HG03025 (cell line): ENCODE measurements around the gene TSC2.
"Not testable (repeated sequence)": the region's sequence is repeated elsewhere in the genome, so short reads cannot be mapped to it uniquely, and the experiment has no call there.

ENCODE experiments used
- ATAC-seq: cut with Tn5 transposase; IDR thresholded peaks from one replicate; pipeline ENCODE4 v1.9.1; 2021; ENCODE audit warnings: mild to moderate bottlenecking, moderate library complexity; ENCODE audit not compliant: unreplicated experiment, low FRiP score

Gene TSC2

DNA sequence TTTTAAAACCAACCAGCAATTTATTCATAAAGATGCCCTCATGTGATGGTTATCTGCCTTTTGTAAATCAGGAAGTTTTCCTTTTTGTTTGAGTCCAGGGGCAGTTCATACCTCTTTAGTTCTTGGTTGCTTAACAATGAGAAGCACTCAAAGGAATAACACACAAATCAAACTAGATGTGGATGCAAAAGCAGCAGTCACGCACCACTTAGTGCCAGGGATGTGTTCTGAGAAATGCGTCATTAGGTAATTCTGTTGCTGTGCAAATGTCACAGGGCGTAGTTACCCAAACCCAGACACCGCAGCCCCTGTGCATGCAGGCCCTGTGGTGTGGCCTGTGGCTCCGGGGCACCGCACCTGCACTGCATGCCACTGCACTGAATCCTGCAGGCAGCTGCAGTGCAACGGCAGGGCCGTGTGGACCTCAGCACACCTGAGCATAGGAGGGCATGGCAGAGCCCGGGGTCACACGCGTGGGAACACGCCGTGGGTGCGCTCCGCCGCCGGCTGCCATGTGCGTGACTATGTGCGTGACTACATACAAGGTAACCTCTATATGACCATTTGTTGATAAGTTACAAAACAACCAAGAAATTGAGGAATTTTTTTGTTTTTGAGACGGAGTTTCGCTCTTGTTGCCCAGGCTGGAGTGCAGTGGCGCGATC lies 48.3 kb downstream of the TSC2 start:
- ATAC-seq = no peak

DNA sequence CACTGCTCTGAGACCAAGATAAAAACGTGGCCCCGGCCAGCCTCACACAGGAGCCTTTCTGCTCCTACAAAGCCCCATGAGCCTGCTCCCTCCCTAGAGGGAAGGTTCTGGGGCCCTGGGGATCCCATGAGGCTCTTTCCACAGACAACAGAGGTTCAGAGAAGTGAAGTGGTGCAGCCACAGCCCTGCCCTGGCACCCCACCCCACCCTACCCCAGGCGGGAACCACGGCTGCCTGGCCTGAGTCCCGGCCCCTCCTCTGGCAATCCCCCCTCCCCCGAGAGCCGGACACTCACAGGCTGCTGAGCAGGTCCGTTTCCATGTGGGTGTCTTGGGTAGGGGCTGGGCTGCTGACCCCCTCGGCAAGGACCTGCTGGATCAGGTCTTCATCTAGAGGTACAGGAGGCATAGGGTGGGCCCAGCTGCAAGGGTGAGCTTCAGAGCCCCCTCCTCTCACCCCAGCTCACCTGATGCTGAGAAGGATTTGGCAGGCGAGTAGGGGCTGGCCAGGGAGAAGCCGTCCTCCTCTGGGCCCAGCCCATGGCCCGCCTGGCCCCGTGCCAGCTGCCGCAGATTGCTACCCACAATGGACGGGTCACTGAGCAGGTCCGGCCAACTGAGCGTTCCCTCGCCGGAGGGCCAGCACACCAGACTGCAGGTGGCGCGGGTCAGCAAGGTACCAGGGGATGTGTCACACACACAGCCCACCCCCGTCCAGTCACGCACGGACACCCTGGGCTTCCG lies 49.2 kb downstream of the TSC2 start:
- no peak for ATAC-seq

DNA sequence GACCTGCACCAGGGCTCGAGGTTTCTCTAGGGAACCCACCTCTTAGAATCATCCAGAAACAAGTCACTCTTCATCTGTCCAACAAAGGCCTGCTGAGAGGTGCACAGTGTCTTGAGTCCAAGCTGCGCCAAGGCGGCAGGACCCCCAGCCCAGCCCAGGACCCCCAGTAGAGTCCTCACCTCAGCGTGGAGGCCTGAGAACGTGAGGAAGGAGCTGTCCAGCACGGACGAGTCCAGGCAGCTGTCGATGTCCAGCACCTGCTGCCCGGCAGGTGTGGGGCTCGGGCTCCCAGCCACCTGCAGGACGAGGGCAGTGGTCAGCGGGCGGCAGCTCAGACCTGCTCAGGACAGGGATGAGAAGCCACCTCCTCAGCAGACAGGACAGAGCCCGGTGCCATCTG lies 49.9 kb downstream of the TSC2 start:
- ATAC-seq = not testable (repeated sequence)

DNA sequence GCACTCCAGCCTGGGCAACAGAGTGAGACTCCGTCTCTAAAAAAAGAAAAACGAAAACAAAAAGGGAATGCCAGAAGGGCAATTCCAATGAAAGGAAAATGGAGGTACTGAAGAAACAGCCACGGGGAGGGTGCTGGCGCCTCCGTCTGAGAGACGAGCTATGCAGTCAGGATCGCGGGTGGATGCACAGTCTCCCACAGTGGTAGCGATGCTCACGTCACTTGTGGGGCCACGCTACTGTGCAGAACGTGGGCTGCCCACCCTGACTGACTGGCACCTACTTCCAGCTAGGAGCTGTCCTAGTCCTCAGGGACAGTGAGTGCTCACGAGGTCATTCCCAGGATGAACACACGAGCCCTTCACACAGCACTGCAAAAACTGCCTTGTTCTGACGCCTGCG lies 53.8 kb downstream of the TSC2 start:
- not testable (repeated sequence) for ATAC-seq

DNA sequence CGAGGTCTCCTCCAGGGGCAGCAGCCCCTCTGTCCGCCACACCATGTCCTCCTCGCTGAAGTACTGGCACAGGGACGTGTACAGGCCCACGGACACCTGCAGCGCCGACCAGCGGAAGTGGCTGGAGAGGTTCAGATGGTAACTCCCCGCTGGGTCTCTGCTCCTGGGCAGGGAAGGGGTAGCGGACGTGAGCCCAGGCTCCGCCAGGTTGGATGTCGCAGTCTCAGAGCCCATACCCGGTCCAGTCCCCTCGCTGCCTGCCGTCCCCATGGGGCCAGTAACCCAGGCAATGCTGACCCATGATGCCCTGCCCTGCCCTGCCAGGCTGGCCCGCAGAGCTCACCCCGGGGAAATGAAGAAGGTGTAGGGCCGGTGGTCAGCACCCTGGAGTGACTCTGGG lies 54.7 kb downstream of the TSC2 start:
- no peak for ATAC-seq

DNA sequence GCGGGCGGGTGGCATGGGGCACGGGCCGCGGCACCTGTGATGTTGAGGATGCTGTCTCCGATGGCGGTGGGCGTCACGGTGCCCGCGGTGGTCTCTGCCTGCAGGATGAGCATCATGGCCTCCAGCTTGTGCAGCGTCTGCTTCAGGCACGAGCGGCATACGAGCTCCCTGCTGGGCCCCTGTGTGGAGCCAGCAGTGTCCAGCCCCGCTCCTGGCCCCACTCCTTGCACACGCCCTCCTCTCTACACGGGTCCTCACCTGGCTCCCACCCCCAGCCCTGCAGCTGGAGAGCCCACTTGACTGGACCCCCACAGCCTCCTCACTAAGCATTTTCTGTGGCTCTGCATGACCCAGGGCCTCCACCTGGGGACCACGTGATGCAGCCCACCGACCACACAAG lies 56.7 kb downstream of the TSC2 start:
- not testable (repeated sequence) for ATAC-seq

DNA sequence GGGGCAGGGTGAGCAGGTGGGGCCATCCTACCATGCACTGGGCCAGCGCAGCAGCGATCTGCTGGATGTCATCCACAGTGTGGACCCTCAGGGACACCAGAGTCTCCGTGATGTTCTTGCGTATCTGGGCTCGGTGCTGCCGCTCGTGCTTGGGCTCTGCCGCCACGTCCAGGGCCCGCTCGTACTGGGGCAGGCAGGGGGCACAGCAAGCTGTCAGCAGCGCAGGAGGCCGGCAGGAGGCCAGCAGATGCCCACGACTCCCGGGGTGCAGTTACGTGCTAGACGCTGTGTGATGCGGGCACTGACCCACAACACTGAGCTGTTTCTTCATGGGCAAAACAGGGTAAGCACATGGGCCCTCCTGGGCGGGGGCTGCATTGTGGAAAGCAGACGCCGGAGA lies 57.5 kb downstream of the TSC2 start:
- ATAC-seq = not testable (repeated sequence)

DNA sequence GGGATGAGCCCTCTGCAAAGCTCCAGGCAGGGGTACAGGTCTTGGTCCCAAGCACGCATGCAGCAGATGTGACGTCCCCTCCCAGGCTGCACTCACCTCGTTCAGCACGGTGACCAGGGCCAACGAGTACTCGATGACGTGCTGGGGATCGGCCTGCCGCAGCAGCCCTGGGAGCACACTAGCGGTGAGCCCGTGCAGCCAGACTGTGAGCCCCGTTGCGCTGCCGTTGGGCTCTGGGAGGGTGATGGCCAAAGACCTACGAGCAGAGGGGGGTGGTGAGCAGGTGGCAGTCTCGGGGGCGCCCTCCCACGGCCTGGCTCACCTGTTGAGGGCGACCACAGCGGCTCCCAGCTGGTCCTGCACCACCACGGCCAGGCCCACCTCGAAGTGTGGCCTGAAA lies 58.0 kb downstream of the TSC2 start:
- not testable (repeated sequence) for ATAC-seq

DNA sequence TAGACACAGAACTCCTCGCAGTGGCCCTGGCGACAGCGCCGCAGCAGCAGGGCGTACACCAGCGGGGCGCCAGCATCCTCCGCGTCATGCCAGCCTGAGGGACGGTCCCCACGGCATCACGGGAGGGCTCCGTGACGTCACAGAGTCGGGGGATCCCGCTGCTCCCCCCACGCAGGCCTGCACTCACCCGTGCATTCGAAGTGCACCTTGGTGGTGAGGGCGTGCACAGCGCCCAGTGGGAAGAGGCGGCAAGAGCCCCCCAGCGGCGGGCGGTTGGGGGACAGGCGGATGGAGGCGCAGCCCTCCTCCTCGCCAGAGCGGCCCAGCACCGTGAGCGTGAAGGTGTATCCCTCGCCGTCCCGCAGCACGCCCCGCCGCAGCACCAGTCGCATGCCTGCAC lies 58.4 kb downstream of the TSC2 start:
- not testable (repeated sequence) for ATAC-seq

DNA sequence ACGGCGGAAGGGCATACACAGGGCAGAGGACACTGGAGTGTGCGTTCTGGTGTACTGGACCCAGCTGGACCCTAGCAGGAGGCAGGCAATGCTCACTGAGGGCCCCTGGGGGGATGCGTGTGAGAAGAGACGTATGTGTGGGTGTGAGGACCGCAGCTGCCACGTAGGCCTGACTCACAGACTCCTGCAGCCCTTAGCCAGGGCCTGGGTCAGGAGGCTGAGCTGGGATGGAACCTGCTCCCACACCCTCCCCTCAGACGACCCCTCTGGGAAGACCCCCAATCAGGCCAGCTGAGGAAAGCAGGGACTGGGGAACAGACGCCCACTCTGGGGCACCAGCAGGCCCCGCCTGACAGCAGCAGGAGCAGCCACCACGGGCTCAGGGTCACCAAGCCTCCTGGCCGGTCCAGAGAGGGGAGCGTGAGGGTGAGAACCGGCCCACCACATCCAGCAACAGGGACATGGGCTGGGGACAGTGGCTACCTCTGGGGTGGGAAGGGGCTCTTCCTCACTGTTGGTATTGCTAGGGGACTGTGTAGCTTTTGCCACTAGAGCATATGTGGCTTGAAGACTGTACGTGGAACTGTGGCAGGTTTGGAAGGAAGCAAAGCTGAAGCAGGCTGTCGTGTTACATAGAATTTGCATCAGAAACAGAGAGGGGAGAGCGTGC lies 59.5 kb downstream of the TSC2 start:
- ATAC-seq = not testable (repeated sequence)

DNA sequence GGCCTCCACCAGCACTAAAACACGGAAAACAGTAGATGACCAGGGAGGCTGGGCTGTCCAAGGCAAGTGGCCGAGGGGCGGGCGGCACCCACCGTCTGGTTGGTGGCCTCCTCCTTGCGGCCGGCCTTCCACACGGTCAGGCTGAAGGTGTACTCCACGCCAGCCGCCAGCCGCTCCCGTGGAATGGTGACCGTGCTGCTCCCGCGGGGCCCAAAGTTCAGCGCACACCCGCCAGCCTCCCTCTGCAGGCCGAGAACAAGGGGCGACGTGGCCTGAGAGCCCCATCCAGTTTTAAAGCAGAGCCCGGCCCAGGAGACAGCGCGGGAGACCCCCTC lies 60.0 kb downstream of the TSC2 start:
- not testable (repeated sequence) for ATAC-seq

DNA sequence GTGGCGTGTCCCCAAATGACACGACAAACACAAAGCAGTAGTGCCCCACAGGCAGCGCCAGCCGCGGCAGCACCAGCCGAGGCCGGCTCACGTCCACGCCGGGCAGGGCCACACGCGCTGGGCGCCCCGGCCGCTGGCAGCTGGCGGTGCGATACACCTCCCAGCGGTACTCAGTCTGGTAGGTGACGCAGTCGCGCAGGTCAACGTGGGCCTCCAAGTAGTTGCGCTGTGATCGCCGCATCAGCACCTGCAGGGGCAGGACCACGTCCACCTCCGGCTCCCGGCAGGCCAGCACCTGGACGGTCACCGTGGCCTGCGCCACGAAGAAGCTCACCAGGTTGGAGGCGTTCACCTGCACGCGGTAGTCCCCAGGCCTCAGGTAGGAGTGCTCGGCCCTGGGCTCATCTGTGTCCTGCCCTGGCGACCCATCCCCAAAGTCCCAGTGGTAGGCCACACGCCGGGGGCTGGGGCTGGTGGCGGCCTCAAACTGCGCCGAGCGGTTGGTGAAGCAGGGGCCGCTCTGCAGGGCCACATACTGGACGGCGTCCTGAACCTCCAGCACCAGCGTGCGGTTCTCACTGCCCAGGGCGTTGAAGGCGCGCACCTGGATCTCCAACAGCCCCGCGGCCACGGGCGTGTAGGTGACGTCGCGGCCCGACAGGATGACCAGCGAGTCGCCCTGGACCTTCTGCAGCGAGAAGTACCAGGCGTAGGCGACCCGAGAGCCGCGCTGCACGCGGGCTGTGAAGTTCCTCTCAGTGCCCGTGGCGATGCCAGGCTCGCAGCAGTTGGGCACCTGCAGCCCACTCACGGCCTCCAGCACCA lies 60.9 kb downstream of the TSC2 start:
- ATAC-seq = not testable (repeated sequence)

DNA sequence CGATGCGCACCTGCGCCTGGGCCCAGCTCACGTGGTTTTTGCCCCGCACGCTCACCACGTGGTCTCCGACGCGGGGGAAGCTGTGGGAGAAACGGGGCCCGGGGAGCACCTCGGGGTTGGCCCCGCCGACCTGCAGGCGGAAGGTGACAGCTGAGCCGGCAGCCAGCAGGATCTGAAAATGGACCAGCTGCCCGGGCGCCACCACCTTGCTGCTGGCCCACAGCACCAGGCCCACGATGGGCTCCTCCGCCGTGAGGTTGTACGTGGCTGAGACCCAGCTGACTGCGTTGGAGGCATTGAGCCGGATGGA lies 61.4 kb downstream of the TSC2 start:
- ATAC-seq = not testable (repeated sequence)

DNA sequence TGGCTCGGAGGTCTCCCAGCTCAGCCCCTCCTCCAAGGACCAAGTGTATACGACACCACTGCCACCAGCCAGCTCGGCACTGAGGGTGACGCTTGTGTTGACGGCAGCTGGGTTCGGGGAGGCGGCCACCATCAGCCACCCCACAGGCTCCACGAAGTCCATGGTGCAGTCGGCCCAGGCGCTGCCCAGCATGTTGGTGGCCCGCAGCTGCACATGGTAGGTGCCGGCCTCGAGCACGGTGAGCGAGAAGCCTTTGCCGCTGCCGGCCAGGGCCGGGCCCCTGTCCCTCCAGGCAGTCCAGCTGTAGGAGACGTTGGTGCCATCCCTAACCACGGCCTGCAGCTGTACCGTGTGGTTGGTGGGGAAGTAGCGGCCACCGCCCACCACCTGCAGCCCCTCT lies 62.1 kb downstream of the TSC2 start:
- ATAC-seq = not testable (repeated sequence)

DNA sequence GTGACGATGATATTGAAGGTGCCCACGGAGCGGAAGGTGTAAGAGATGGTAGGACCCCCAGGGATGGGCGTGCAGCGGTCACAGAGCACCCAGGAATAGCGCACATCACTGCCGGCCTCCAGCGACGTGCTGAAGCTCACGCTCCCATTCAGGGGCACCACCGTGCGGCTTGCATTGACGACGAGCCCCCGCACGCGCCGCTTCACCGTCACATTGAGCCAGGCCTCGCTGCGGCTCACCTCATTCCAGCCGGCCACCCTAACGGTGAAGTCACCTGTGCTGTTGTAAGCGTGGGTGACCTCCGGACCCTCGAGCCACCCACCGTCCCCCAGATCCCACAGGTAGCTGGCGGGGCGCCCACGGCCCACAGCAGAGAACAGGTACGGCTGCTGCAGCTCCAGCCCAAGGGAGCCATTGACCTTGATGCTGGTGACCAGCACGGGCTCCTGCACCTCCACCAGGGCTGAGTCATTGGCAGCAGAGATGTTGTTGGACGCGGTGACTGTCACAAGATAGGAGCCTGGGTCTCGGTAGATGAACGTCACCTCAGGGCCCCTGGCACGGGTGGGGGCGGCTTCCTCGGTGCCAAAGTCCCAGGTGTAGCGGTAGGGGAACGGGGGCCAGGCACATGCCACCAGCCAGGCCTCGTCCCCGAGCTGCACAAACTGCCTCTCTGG lies 62.7 kb downstream of the TSC2 start:
- not testable (repeated sequence) for ATAC-seq

DNA sequence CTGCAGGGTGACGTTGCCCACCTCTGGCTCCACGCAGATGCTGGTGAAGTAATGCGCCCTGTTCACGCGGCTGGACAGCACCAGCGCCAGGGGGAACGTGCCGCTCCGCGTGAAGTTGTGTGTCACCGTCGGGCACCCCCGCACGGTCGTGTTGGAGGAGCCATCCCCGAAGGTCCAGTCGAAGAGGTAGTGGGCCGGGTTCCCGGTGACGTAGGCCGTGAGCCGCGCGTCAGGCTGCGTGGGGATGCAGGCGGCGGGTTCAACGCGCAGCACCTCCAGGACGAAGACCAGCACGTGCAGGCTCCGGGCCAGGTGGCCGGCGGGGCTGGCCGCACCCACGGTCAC lies 63.2 kb downstream of the TSC2 start:
- ATAC-seq = not testable (repeated sequence)

DNA sequence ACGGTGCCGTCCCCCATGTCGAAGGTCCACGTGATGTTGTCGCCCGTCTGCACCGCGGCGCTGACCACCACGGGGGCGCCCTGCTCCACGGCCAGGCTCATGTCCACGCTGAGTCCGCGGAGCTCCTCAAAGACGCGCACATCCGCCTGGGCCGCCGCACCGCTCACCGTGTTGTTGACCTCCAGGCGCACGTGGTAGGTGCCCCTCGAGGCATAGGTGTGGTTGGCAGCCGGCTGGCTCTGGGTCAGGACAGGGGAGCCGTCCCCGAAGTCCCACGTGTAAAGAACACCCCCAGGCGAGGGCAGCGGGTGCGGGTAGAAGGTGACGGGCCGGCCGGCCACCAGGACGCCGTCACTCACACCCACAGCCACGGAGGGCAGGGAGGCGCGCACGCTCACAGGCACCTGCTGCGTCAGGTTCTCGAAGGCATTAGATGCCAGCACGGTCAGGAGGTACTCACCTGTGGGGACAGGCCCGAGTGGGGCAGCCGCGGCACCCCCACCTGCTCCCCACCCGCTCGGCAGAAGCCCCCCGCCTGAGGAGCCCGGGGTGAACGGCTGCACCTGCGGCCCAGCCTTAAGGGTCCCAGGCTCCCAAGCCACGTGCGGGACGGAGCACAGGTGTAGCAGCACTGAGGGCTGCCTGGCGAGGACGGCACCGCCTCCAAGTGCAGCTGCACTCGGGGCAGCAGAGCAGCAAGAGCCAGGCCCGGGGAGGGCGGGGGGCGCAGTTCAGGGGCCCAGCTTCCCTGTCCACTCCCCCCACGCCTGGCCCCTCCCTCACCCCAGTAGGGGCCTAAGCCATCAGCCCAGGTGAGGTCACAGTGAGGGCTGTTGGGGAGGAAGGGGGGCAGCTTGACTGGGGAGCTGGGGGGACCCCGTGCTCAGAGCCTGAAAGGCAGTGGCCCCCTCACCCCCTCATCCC lies 63.9 kb downstream of the TSC2 start:
- ATAC-seq = not testable (repeated sequence)

DNA sequence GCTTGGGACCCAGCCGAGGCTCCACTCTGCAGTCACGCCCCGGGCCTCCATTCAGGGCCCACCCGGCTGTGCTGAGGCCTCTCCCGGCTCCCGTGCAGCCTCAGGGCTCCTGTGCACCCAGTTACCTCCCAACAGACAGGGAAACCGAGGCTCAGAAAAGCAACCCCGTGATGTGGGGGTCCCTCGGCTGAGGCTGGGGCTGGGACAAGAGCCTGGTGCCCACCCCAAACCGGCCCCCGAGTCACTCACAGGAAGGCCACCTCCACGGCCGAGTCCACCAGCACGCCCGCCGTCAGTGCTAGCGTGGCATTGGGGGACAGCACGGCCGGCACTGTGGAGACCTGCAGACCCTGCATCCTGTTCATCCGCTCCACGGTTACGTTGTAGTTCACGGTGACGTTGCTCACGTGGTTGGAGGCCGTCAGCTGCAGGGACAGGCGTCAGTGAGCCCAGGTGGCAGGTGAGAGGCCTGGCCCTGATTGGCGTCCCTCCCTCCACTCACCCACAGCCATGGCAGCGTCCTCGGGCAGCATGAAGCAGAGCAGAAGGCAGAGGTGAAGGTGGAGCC lies 64.8 kb downstream of the TSC2 start:
- ATAC-seq = not testable (repeated sequence)

DNA sequence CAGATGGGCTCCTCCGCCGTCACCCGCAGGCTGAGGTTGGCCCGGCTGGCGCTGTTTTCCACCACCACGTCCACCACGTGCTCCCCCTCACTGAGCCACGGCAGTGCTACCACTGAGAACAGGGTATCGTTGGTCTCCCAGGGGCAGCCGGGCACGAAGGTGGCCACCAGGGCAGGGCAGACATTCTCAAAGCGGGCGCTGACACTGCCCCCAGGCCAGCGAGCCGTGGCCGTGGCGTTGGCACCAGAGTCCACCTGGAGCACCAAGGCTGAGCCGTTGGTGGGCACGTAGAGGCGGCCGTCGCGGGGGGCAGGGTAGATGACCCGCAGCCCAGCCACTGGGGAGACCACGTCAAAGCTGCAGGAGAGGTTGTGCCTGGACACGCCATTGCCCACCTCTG lies 66.4 kb downstream of the TSC2 start:
- ATAC-seq = not testable (repeated sequence)
